GM06990 (cell line): ENCODE results near the gene RASSF3.

Experiments
- DNase-seq: peaks from one replicate; pipeline ENCODE4 v3.0.0-alpha.2; 2011; ENCODE audit not compliant: insufficient read length; ENCODE audit errors: extremely low read depth
- H3K27me3 ChIP-seq: replicated peaks from 2 replicates; pipeline ENCODE4 v1.6.0; 2011; ENCODE audit warnings: low read length; ENCODE audit not compliant: control insufficient read depth, insufficient read depth
- H3K36me3 ChIP-seq: 2 replicates; pipeline ENCODE4 v1.5.1; 2011; ENCODE audit warnings: low read length; ENCODE audit not compliant: control insufficient read depth, insufficient read depth
- H3K4me3 ChIP-seq: replicated peaks from 2 replicates; pipeline ENCODE4 v1.5.1; 2011; ENCODE audit warnings: low read depth, mild to moderate bottlenecking, control low read depth, low read length
- TF ChIP-seq, protein P1 (sequence below): IDR thresholded peaks from 2 replicates; pipeline ENCODE4 v1.5.1; 2011; ENCODE audit warnings: low read length, control low read depth, mild to moderate bottlenecking, inconsistent platforms; ENCODE audit not compliant: insufficient read depth, poor library complexity, severe bottlenecking

RASSF3 gene

DNA sequence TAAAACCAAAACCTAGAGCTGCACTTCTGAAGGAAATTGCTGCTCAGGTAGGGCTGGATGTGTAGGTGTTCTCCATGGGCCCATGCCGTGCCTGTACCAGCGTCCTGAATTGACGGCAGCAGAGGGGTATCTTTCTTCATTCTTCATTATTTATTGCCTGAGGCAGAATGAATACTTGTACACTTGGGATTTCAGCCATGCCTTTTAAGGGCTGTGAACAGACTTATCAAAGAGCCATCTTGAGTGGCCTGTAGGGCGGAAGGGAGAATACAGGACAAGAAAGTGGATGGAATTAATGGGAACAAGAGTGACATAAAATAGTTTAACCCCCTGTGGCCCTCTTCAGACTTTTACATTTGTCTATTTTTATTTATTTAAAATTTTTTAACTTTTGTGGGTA lies 61.4 kb downstream of the RASSF3 start:
- H3K4me3 ChIP-seq = no peak overlapping the region
- no peaks in the 10 kb centered on the region; the same call in 1 of the 2 replicates for H3K36me3 ChIP-seq
- no peaks in the 10 kb centered on the region for H3K27me3 ChIP-seq
- TF ChIP-seq, protein P1, sequence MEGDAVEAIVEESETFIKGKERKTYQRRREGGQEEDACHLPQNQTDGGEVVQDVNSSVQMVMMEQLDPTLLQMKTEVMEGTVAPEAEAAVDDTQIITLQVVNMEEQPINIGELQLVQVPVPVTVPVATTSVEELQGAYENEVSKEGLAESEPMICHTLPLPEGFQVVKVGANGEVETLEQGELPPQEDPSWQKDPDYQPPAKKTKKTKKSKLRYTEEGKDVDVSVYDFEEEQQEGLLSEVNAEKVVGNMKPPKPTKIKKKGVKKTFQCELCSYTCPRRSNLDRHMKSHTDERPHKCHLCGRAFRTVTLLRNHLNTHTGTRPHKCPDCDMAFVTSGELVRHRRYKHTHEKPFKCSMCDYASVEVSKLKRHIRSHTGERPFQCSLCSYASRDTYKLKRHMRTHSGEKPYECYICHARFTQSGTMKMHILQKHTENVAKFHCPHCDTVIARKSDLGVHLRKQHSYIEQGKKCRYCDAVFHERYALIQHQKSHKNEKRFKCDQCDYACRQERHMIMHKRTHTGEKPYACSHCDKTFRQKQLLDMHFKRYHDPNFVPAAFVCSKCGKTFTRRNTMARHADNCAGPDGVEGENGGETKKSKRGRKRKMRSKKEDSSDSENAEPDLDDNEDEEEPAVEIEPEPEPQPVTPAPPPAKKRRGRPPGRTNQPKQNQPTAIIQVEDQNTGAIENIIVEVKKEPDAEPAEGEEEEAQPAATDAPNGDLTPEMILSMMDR = no peak
- DNase-seq = no peak

DNA sequence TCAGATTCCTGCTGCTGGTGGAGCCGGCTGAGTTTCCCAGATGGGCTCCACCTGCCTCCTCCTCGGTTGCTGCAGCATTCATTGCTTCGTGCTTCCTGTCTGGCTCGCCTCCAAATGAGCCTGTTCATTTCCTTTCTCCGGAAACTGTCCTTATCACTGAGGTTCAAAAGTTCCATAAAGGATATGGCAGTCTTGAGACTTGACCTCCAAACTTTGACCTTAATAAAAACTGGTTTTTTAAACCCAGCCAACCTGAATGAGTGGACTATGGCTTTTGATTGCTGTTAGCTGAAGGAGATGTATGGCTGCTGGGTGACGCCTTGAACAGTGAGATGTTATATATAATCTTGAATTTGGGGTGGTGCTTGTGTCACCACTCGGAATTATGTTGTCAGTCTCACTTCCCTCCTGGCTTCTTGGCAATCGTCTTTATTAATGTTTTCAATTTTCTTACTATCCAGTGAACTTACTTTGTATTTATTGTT lies 62.7 kb downstream of the RASSF3 start:
- H3K4me3 ChIP-seq = no peak overlapping the region
- no peak for DNase-seq

DNA sequence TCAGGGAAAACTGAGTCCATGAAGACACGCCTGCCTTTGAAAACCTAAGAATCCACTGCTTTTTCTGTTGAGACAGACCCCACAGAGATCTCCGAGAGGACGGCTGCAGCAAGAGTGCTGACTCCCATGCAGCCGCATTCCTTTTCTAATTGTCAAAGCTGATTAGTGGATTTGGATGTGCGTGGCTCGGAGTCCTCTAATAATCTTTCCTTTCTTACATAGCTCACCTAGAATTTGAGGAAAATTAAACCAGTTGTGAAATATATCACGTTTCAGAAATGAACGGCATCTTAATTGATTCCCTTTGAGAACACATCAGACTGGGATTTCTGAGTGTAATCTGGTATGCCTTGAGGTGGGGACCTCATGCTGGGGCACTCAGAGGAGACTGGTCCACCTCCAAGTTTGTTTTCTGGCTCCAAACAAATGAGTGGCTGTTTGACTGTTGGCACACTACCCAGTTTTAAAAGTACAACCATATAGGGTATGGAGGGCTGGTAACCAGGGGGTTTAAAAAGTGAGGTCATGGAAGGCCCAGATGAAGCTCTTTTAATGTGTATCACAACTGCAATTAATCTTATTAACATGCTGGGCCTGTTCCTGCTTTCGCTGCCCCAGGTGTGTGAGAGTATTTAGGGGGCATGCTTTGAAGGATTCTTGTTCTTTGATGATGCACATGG lies 63.3 kb downstream of the RASSF3 start:
- TF ChIP-seq, protein P1 = no peak
- H3K36me3 ChIP-seq = no peaks in the 10 kb centered on the region; the same call in 1 of the 2 replicates
- H3K4me3 ChIP-seq = no peak overlapping the region
- no peak for DNase-seq
- no peaks in the 10 kb centered on the region for H3K27me3 ChIP-seq

More for the DNA sequence above, 62.7 kb downstream of the RASSF3 start:
- no peaks in the 10 kb centered on the region for H3K27me3 ChIP-seq
- TF ChIP-seq, protein P1 = no peak
- no peaks in the 10 kb centered on the region; the same call in 1 of the 2 replicates for H3K36me3 ChIP-seq

DNA sequence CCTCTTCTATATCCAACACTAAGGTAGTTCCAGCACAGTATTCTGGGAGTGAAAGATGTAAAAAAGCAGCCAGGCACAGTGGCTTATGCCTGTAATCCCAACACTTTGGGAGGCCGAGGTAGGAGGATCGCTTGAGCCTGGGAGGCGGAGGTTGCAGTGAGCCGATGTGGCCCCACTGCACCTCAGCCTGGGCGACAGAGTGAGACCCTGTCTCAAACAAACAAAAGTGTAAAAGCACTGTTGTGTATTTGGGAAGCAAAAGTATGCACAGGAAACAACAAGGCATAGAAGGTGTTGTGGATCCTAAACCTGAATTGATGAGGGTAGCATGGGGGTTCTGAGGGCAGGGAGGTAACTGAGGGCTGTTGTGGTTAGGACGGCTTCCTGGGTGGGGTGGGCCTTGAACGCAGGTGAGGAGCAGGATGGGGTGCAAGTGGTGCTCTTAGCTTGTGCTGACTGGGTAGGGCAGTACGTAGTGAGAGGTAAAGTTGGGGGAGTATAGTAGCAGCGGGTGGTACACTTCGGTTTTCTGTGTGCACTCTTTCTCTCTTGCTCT lies 64.2 kb downstream of the RASSF3 start:
- no peak for DNase-seq
- H3K27me3 ChIP-seq = no peaks in the 10 kb centered on the region
- no peaks in the 10 kb centered on the region; the same call in 1 of the 2 replicates for H3K36me3 ChIP-seq
- no peak overlapping the region for H3K4me3 ChIP-seq
- TF ChIP-seq, protein P1 = no peak

DNA sequence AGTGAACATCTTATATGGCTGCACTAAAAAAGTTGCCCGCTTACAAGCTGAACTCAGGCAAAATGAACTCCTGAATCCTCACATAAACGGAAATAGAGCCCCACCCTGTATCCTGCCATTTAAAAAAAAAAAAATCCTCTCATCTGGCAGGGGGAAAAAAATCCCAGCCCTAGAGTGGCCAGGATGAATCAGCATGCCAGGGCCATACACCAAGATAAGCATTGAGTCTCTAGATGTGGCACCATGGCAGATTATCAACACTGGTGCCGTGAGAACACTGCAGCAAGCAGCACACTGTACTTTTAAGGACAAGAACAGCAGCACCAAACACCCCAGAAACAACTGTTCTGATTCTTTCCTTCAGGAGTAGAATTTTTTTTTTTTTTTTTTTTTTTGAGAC lies 65.5 kb downstream of the RASSF3 start:
- DNase-seq = no peak
- TF ChIP-seq, protein P1 = no peak
- no peak overlapping the region for H3K4me3 ChIP-seq
- no peaks in the 10 kb centered on the region; the same call in 1 of the 2 replicates for H3K36me3 ChIP-seq
- no peaks in the 10 kb centered on the region for H3K27me3 ChIP-seq
